HL-60 (cell line): ENCODE measurements around the gene DOCK2.

Source experiments
- DNase-seq, 2 experiments: peaks; one replicate each; pipeline ENCODE4 v3.0.0-alpha.2; 2010 to 2020; ENCODE audit warnings: low read depth in 1 of 2, low spot score in 1 of 2
- H3K27ac ChIP-seq: fragments of 250-450 bp; sonication (Bioruptor Pico); replicated peaks from 2 replicates; pipeline ENCODE4 v1.5.1; 2020; ENCODE audit warnings: mild to moderate bottlenecking, moderate library complexity
- H3K27me3 ChIP-seq: fragments of 250-450 bp; sonication (Bioruptor Pico); 2 replicates; pipeline ENCODE4 v1.5.1; 2021; ENCODE audit warnings: mild to moderate bottlenecking, moderate library complexity; ENCODE audit not compliant: insufficient read depth, poor library complexity, severe bottlenecking
- H3K4me3 ChIP-seq: replicated peaks from 2 replicates; pipeline ENCODE4 v1.5.1; 2011; ENCODE audit warnings: mild to moderate bottlenecking, control low read depth, low read length; ENCODE audit not compliant: insufficient read depth
- GABPA ChIP-seq: IDR thresholded peaks from 2 replicates; pipeline ENCODE4 v1.6.1; 2012; ENCODE audit warnings: low read depth
- POLR2AphosphoS5 ChIP-seq: IDR thresholded peaks from 2 replicates; pipeline ENCODE4 v1.6.1; 2012; ENCODE audit warnings: low read depth
- SPI1 ChIP-seq: IDR thresholded peaks from 2 replicates; pipeline ENCODE4 v1.6.1; 2012; ENCODE audit warnings: low read depth, mild to moderate bottlenecking, borderline replicate concordance
- TF ChIP-seq, protein P1 (sequence below): IDR thresholded peaks from one replicate; pipeline ENCODE4 v1.5.1; 2011; ENCODE audit warnings: low read length, control low read depth, inconsistent platforms; ENCODE audit not compliant: insufficient read depth
- TF ChIP-seq, protein P2 (sequence below): IDR thresholded peaks from 2 replicates; pipeline ENCODE4 v1.6.1; 2012; ENCODE audit warnings: low read depth; ENCODE audit not compliant: insufficient replicate concordance

Gene DOCK2

DNA sequence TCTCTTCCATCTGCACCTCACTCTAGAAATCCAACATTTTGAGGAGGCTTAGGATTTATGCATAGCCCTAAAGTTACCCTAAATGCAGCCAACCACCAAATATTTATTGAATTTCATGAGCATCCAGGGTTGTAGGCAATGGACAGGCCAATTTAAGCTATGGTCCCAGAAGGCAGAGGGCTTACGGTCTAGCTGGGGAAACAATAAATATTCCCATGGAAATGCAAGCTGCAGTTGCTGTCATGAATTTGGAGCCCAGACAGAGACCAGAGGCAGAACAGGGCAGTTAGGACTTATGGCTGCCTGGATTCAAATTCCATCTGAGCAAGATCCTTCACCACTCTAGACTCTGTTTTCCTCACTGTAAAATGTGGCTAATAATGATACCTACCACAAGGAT lies 352.3 kb downstream of the DOCK2 start:
- no peaks in the 10 kb centered on the region for H3K27me3 ChIP-seq
- TF ChIP-seq GABPA, result no peak
- DNase-seq, result no peak
- no peak overlapping the region for H3K27ac ChIP-seq
- H3K4me3 ChIP-seq, result no peak overlapping the region

DNA sequence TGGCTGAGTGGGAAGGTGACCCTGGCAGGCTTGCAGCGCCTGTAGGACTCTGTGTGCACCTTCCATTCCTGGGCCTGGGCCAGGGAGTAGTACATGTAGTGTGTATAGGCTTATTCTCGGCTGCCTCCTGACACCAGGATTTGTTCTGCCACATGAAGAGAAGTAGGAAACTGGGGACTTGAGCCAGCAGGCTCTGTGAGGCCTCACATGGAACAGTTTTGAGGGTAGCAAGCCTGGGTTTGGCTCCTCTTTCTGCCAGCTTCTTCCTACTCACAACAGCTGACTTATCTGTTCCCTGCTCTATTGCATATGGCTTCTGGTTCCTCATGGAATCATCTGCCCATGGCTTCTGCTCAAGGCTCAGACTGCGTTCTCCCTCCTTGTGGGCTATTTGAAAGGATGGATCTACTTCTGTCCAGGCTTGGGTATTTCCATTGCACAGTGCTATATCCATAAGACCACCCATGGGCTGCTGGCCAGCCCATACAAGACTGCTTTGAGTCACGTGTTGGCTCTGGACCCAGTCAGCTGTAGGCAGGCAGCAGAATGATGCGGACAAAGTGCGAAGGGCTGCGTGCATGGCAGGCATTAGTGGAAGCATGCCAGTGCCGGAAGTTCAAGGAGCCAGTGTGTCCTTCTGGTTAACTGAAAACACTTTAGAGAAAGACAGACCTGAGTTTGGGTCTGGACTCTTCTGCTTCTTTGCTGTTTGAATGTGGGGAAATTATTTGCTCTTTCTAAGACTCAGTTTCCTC lies 354.2 kb downstream of the DOCK2 start:
- no peaks in the 10 kb centered on the region for H3K27me3 ChIP-seq
- DNase-seq, result no peak
- TF ChIP-seq, protein P1, sequence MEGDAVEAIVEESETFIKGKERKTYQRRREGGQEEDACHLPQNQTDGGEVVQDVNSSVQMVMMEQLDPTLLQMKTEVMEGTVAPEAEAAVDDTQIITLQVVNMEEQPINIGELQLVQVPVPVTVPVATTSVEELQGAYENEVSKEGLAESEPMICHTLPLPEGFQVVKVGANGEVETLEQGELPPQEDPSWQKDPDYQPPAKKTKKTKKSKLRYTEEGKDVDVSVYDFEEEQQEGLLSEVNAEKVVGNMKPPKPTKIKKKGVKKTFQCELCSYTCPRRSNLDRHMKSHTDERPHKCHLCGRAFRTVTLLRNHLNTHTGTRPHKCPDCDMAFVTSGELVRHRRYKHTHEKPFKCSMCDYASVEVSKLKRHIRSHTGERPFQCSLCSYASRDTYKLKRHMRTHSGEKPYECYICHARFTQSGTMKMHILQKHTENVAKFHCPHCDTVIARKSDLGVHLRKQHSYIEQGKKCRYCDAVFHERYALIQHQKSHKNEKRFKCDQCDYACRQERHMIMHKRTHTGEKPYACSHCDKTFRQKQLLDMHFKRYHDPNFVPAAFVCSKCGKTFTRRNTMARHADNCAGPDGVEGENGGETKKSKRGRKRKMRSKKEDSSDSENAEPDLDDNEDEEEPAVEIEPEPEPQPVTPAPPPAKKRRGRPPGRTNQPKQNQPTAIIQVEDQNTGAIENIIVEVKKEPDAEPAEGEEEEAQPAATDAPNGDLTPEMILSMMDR, result no peak
- no peak for TF ChIP-seq SPI1
- no peak for TF ChIP-seq POLR2AphosphoS5
- TF ChIP-seq, protein P2, sequence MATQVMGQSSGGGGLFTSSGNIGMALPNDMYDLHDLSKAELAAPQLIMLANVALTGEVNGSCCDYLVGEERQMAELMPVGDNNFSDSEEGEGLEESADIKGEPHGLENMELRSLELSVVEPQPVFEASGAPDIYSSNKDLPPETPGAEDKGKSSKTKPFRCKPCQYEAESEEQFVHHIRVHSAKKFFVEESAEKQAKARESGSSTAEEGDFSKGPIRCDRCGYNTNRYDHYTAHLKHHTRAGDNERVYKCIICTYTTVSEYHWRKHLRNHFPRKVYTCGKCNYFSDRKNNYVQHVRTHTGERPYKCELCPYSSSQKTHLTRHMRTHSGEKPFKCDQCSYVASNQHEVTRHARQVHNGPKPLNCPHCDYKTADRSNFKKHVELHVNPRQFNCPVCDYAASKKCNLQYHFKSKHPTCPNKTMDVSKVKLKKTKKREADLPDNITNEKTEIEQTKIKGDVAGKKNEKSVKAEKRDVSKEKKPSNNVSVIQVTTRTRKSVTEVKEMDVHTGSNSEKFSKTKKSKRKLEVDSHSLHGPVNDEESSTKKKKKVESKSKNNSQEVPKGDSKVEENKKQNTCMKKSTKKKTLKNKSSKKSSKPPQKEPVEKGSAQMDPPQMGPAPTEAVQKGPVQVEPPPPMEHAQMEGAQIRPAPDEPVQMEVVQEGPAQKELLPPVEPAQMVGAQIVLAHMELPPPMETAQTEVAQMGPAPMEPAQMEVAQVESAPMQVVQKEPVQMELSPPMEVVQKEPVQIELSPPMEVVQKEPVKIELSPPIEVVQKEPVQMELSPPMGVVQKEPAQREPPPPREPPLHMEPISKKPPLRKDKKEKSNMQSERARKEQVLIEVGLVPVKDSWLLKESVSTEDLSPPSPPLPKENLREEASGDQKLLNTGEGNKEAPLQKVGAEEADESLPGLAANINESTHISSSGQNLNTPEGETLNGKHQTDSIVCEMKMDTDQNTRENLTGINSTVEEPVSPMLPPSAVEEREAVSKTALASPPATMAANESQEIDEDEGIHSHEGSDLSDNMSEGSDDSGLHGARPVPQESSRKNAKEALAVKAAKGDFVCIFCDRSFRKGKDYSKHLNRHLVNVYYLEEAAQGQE, result no peak
- no peak for TF ChIP-seq GABPA
- no peak overlapping the region for H3K4me3 ChIP-seq
- H3K27ac ChIP-seq, result no peak overlapping the region

DNA sequence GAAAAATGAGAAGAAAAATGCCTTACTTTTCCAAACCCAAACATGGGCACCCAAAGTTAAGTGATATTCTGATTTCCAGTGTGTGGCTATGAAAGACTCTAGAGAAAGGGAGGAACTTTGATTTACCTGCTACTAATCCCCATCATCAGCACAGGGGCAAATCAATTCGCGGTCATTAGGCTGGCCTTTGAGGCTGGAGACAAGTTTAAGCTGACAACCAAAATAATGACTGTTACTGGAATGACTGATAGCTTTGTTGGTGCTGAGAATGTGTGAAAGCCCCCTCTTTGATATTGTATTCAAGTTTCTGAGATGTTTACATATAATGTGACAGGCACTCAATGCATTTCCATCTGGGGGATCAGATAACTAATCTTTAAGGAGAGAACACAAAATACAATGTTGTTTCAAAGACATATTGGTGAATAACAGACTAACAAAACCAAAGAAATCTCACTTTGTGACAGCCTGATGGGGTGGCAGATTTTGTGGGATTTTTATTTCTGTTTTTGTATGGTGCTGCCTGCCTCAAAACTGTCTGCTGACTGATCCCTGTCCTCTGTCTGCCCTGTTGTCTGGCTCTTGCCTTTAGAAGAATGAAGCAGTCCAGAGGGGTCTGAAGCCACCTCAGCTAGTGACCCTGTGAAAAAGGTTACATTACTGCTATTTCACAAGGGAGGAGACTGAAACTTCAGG lies 355.9 kb downstream of the DOCK2 start:
- Histone ChIP-seq H3K27ac (no peak overlapping the region), H3K27me3 (no peaks in the 10 kb centered on the region), H3K4me3 (no peak overlapping the region)
- DNase-seq, result no peak
- TF ChIP-seq GABPA, result no peak
- TF ChIP-seq, protein P1, result no peak
- no peak for TF ChIP-seq SPI1
- TF ChIP-seq POLR2AphosphoS5, result no peak
- TF ChIP-seq, protein P2, result no peak

DNA sequence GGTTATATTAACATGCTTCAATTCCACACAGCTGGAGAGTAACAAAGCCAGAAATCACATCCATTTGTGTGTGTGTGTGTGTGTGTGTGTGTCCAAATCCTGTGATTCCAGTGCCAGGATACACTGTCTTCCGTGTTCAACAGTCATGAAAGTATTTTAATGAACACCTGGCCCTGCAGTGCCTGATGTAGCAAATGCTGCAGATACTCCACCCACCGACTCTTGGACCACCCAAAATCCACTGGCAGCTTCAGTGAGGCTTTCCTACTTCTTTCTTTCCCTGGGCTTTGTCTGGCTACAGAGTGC lies 356.4 kb downstream of the DOCK2 start:
- Histone ChIP-seq H3K27me3 (no peaks in the 10 kb centered on the region), H3K4me3 (no peak overlapping the region), H3K27ac (no peak overlapping the region)
- TF ChIP-seq SPI1, result no peak
- TF ChIP-seq, protein P2, result no peak
- TF ChIP-seq, protein P1, result no peak
- no peak for TF ChIP-seq GABPA
- no peak for TF ChIP-seq POLR2AphosphoS5
- no peak for DNase-seq
